Activated T-cell treated with anti-CD3 and anti-CD28 coated beads for 24 hours (primary cell): Measurements from ENCODE around the gene CAPN5.

Experiments
- DNase-seq: peaks from one replicate; pipeline ENCODE4 v3.0.0-alpha.2; 2020; ENCODE audit warnings: low read depth

CAPN5 gene

DNA sequence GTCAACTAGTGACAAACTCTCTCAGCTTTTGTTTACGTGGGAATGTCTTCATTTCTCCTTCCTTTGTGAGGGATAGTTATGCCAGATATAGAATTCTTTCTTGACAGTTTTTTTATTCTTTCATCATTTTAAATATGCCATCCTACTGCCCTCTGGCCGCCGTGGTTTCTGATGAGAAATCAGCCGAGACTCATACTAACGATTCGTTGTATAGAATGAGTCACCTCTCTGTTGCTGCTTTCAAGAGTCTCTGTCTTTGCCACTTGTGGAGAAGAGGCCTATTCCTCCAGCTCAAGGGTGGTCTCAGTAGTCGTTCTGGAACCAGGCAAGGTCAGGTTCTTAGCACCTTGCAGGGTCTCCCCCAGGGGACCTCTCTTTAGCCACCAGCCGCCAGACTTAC, 69.3 kb downstream of the CAPN5 start:
- DNase-seq = no peak

DNA sequence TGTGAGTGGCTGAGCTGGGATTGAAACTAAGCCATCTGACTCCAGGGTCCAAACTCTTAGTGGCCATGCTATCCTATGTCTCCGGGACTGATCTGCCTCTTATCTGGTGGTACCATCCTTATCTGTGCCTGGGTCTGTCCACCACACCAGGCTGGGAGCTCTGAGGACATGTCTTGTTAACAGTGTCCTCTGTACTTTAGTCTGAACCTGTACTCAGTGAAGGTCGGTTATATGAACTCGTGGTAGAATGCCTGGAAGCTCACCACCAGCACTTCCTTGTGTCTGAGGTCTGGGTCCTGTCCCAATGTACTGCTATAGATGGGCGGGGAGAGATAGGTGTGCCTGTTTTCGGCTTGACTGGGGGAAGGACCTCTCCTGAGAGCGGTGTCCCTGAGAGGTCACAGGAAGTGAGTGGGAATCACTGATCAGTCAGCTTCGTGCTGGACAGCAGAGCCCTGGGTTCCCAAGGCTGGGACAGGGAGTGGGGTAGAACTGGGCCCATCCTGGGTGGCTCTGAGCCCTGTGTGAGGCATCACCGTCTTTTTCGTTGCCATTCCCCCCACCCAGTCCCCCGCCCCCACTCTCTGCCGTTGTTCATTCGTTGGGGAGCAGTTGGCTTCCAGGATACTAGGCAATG, 70.1 kb downstream of the CAPN5 start:
- DNase-seq = no peak

DNA sequence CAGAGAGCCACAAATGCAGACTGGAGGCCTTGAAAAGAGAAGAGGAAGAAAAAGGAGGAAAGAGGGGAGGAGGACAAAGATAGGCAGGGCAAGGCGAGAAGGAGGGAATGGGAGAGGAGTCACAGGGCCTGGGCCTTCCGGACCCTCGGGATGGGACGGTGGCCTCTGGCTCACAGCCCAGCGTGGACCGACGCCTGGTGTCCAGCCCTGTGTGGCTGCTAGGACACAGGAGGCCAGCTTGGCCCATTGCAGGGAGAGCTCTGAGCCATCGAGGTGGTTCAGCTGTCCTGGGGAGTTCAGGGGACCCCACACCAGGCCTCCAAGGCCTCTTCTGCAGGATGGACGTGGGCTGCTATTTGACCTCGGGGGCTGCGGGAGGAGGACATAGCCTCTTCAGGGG, 70.7 kb downstream of the CAPN5 start:
- DNase-seq = no peak

DNA sequence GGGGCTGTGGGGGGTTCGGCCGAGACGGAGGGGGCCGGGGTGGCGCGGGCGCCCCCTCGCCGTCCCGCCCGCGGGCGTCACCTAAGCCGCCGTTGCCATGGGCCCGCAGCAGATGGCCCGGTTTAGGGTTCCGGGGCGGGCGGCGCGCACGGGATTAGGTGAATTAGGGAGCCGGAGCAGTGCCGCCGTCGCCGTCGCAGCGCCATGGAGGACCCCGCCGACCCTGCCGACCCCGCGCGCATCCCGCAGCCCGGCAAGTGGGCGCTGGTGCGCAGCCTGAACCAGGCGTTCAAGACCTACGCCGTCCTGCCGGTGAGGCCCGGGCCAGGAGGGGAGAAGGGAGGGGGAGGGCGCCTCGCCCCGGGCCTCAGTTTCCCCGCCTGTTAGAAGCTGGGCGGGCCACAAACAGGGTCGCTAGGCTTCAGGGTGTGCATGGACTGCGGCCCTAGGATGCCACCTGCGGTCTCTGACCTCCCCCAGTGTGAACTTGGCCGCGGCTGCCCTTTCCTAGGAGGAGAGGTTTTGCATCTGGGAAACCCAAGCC, 71.4 kb downstream of the CAPN5 start:
- no peak for DNase-seq

DNA sequence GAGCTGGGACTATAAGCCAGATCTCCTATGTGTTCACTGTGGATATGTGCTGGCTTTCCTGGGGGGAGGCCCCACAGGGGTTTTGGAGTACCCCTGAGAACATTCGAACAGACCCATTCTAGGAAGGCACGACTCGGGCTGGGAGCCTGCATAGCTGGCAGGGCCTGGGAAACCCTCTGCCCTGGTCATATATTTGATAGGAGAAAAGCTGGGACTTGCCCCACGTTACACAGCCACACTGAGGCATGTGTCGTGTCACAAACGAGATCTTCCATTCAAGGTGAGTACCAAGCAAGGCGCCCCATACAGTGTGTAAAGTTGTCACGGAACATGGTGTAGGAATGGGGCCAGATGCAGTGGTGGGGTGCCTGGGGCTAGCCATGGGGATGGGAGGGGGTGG, 72.4 kb downstream of the CAPN5 start:
- no peak for DNase-seq

DNA sequence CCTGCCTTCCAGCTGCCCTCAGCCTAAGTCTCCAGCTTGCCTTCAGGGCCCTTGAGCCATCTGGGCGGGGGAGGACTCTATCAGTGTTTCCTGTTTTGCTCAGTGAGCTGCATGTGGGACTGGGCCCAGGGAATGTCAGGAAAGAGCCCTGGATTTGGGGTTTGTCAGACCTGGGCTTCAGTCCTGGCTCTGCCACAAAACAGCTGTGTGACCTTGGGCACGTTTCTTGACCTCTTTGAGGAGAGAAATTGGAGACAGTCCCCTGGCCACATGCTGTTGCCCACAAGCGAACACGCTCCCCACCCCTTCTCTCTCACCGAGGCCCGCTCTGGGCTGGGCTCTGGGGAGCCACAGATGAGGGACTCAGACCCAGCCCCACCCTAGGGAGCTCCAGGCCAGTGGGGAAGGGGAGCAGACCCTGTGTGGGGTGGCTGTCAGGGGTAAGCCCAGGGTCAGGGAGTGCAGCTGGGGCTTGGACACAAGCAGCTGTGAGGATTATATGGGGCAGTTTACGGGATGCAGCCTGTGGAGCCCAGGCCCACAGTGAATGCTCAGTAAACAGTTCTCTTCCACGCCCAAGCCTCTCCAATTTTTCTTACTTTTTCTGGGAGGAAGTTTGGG, 73.6 kb downstream of the CAPN5 start:
- DNase-seq = no peak

DNA sequence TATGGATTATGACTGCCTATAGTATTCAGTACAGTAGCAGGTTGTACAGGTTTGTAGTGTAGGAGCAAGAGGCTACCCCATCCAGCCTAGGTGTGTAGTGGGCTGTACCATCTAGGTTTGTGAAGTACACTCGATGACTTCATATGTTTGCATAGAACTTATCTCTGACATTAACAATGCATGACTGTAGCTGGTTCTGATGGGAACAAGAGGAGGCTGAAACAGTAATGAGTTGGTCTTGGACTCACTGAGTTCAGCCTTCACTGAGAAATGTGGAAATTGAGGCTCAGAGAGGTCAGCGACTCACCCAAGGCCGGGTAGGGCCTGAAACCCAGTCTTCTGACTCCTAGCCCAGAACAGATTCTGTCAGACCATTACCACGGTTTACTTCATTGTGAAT, 74.3 kb downstream of the CAPN5 start:
- DNase-seq = no peak

DNA sequence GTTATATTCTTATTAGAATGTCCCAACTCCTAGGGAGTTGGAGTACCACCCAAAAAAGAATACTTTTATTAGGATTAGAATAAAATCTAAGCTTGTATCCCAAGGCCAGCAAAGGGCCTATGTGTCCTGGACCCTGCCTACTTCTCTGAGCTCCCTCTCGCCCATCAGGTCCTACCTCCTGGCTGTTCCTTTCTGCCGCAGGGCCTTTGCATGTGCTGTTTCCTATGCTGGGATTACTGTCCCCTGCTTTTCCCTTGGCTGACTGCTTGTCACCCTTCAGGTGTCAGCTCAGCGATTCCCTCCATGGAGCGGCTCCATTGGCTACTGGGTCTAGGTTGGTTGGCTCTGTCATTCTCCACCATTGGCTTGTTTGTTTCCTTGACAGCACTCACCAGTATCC, 74.7 kb downstream of the CAPN5 start:
- no peak for DNase-seq

DNA sequence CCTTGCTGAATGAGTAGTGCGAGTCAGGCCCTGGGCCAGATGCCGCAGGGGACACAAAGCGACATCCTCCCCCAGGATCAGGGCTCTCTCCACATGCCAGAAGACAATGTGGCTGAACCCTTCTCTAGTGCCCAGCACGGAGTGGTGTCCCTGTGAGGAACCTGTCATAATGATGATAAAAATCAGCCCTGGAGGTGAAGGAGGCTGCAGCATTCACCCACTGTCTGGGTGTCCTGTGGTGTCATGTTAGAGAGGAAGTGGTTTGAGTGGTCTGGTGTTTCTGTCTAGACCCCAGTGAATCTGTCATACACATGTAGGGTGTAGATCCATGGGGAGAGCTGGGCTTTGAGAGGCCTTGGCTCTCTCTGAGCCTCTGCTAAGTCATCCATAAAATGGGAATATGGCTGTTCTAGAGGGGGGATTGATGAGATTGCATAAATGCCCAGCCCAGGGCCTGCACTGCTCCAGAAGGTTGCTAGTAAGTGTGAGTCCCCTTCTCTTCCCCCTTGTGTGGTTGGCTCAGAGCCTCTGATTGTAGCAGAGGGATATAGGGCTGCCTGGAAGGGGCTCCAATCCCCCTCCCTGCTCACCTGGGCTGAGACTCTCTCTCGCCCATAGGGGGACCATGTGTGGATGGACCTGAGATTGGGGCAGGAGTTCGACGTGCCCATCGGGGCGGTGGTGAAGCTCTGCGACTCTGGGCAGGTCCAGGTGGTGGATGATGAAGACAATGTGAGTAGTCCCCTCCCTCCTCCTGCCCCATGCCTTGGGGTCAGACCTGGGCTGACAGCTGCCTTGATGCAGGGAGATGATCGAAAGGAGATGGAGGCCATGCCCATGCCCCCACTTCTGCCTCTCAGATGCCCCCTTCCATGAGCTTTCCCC, 75.6 kb downstream of the CAPN5 start:
- no peak for DNase-seq

DNA sequence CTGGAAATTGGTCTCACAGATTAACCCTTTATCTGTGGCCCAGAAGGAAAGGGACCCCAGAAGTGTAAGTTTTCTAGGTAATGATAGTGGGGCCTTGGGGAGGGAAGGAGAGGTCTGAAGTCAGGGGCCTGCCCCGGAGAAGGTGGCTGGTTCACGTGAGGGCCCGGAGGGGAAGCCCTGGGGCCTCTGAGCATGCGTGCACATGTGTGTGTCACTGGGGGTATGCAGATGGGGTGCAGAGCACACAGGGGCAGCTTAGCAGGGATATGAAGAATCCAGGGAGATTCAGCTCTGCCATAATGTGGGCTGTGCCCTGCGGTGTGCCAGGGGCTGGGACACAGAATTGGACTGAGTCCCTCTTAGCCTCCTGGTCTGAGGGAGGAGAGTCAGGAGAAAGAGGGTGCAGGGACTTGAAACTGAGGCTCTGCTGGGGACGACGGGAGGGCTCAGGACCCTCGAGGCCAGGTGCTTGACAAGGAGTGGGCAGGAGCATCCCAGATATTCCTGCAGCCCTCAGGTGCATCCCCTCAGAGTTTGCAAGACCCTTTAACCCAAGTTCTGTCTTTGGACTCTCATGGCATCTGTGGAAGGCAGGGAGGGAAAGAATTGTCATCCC, 76.7 kb downstream of the CAPN5 start:
- no peak for DNase-seq

DNA sequence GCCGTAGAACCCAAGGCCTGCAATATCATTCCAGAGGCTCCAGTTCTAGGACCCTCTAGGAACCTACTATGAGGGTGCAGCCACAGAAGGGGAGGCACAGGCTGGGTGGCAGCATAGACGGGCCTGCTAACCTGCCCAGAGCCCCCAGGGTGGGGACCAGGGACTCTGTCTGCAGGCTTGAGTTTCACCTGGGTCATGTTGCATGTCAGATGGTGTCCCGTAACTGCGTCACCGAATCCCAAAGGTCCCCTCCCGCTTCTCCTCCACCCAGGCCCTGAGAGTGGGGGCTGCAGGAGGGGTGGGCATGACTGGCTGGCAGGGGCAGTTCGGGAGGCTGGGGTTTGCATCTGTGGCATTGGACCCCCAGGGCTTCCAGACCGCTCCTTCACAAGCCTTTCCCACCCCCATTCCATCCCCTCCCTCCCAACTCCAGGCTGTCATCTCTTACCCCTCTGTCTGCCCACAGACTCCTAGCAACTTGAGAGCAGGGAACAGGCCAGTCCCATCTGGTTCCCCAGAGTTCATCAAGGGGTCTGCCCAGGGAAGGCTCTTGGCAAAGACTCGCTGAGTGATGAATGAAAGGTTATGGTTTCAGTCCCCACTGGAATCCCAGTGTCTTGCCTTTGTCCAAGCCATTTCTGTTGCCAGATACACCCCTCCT, 77.6 kb downstream of the CAPN5 start:
- DNase-seq = no peak

DNA sequence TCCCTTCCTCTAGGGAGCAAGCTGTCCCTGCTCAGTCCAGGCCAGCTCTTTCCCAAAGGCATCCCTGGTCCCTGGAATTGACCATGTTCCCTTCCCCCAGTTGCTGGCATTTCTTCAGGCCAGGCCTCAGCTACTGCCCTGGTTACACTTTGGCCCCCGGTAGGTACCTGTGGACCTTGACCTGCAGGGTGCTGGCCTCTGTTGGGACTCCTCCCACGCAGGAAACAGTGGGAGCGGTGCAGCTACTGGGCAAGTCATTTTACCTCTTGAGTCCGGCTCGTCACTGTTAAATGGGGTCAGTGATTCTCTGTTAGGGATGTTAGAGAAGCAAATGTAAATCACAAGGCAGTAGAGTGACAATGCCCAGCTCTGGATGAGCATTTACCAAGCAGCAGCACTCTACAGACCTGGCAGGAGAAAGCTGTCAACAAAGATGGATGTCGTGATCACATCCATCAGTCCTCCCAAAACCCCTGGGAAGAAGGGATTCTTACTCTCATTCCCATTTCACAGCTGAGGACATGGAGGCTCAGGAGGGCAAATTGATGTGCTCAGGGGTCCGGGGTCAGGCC, 78.2 kb downstream of the CAPN5 start:
- no peak for DNase-seq

DNA sequence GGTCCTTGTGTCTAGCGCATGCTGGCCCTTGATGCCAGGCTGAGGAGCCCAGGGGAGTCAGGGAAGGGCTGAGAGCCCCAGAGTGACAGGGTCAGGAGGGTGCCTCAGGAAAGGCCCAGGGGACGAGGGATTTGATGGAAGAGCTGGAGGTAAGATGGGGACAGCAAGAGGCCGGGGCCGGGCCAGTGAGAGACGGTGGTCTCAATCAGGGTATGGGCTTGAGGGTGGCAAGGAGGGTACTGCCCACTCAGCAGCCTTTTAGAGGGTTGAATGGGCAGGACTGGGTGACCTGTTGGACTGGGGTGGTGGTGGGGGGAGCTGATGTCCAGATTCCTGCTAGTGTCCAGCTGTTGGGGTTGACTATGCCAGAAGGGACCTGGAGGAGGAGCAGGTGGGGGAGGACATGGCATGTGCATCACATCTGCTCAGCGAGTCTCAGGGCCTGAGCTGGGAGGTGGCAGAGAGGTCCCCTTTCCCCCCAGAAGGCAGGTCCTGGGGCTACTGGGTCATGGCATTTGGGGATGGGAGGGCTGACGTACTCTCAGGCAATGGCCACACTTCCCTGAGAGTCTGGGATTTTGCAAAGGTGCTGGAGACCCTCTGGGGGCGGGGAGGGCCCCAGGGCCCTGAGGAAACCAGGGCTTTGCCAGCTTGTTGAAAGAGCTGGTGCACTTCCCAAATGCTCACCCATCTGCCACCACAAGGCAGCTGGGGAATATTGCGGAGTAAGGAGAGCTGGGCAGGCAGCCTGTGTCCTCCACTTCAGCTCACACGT, 79.7 kb downstream of the CAPN5 start:
- DNase-seq = no peak

DNA sequence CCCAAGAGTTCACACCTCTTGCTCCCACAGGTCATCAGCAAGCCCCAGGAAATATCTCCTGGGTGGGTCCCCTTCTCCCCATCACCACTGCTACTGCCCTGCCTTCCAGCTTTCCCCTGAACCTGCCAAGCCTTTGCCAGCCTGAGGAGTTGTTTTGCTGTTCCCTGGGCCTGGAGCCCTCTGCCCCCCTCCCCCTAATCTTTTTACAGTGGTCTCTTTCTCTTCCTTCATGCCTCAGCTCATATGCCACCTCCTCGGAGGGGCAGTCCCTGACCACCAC, 80.2 kb downstream of the CAPN5 start:
- no peak for DNase-seq

DNA sequence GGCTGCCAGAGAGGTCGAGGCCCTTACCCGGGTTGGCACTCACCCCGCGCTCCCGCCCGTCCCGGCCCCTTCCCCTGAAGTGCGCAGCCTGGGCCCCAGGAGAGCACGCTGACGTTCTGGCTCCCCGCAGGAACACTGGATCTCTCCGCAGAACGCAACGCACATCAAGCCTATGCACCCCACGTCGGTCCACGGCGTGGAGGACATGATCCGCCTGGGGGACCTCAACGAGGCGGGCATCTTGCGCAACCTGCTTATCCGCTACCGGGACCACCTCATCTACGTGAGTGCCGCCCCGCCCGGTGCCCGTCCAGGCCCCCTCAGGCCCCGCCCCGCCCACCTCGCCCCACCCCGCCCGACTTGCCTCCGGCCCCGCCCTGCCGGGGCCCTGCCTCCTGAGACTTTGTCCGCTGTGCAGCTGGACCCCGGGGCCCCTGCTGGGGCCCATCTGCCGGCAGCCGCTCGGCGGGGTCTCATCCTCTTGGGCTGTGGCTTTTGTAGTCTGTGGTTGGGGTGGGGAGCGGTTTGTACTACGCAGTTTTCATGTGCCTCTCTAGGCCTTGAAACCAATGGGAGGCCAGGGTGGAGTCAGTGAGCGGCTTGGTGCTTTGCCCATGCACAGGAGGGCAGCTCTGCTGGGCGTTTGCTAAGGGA, 81.0 kb downstream of the CAPN5 start:
- peak; percentile 11 for DNase-seq

DNA sequence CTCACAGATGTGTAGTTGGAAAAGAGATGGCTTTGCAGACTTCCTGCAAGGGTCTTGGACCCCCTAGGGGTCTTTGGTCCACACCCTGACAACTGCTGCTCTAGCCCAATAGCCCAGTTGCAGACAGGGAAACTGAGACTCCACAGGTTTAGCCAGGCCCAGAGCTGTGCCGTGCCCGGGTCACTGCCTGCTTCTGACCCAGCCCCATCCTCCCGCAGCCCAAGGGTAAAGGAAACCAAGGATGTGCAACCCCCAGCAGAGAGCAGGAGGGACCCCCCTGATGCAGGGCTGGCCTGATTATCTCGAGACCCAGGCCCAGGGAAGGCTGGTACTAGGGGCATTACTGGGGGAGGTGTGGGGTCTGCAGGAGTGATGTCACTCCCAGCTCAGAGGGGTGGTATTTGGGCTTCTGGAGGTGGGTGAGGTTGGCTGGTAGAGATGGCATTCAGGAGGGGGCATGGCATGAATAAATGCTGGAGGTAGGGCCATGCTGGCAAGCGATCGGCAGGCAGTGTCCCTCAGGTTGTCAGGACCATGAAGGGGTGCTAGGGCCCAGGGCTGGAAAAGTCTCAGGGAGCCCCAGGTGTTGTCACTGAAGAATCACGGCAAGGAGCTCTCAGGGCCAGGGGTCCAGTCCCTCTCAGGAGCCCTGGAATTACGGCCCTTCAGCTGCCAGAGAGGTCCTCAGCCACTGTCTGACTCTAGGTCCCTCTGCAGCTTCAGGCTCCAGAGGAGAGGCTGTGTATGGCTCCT, 82.4 kb downstream of the CAPN5 start:
- DNase-seq = no peak

DNA sequence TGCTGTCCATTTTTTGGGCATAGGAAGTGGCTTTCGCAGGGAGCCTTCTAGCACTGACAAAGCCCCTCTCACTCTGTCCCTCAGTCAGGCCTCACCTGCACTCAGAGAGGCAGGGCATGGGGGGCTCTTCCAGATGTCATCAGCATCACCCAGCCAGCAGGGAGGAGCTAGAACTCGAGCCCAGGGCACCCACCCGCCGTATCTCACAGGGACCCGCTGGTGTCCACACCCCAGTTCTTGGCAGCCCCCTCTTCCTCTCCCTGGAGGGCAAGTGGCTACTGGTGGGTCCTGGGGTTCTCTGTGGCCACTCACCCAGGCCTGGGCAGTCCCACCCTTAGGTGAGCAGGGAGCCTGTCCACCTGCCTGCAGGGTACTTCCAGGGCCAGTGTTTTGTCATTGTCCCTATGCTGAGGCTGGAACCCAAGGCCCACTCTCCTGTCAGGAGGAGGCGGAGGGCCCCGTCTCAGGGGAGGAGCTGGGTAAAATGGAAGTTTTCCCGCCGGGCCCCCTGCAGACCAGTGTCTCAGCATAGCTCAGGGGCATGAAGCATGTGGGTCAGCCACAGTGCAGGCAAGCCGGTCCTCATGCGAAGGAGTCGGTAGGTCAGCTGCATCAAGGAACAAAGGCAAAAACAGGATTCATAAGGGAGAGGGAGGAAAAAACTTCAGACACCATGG, 83.1 kb downstream of the CAPN5 start:
- DNase-seq = no peak

DNA sequence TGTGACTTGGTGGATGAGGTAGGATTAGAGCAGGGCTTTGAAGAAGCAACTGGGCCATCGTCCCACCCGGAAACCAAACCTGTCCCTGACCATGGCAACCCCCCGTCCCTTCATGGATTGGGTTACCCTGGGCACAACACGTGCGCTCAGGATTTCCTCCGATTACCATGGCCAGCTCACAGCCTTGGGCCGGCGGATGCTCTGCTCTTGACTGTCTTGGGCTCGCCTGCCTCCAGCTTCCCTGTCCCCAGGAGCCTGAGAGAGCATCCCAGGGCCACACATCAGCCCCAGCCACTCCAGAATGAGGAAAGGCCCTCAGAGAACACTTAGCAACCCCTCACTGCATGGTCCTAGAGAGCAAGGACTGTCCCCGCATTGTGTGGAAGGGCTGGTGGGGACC, 84.1 kb downstream of the CAPN5 start:
- no peak for DNase-seq

DNA sequence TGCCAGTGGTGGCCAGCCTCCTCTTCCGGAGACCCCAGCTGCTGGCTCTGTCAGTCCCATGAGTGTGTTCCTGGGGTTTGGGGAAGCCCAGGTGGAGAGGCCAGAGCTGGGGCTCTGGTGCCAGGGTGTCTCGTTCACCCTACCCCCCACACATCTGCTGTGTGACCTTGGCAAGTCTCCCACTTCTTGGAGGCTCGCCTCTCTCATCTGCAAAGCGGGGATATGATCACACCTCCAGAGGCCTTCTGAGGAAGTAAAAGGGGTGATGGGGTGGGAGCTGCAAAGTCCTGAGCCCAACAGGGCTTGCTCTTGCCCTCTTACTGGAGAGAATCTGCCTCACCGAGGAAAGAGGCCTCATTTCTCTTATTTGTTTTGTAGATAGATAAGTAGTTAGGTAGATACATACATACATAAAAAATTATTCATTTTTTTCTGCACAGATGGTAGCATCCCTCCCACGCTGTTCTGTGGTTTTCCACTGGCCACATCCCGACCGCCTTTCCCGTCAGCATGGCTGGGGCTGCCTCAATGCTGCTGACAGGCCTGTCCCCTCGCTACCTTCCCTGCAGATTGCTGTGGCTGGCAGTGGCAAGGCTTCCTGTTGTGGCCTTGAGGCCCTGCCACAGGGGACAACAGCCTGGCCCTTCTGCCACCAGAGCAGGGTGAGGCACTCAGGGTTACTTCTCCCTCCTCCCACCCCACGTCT, 85.2 kb downstream of the CAPN5 start:
- DNase-seq = peak; percentile 35
